ENCODE data around the gene CCNC. TPM values are rescaled to one million over a fixed set of nuclear protein-coding genes. Genes with fewer than 3 reads are reported as not detected.

The CCNC gene, protein sequence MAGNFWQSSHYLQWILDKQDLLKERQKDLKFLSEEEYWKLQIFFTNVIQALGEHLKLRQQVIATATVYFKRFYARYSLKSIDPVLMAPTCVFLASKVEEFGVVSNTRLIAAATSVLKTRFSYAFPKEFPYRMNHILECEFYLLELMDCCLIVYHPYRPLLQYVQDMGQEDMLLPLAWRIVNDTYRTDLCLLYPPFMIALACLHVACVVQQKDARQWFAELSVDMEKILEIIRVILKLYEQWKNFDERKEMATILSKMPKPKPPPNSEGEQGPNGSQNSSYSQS
- 28.2 to 37.1 TPM (median 35.6 TPM) in 5 replicates for total RNA-seq (2022; extraction: Qiagen RNA extraction; ENCODE audit: low read depth)

DNA sequence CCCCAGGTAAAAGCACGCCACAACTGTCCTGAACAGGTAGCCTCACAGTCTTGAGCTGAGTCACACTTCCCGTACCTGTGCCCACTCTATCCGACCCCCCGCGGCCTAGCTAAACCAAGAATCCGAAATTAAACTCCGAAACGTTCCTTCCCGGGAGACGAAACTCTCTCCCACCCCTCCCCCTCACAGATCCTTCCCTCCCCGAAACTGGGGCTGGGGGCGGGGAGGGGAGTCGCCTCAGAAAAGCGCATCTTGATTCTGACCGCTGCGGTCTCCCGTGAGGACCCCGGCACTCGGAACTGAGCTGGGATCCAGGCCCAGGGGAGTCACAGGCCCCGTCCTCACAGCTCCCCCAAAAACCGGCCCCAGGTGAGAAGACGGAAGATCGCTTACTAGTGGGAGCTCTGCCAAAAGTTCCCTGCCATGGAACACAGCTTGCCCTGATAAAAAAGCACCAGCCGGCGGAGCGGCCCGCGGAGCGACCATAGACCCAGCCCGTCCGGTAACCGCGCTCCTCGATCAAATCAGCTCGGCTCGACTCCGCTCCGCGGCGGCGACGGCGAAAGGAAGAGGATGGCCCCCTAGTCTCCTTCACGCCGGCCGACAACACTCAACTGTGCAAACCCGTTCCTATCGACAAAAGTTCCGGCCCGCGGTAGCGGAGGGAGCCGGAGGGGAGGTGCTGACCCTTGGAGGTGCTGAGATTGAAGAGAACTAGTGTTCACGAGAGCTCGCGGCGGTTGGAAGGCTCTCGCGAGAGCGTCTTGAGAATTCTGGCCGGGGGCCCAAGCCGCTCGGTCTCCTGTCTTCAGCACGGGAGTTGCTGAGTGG, at the start of gene CCNC:
Gene CCNC (minus strand): TSS at position 558 of the 831 bp plus-strand sequence. CDS start 133 bp downstream, at position 425.

DNA sequence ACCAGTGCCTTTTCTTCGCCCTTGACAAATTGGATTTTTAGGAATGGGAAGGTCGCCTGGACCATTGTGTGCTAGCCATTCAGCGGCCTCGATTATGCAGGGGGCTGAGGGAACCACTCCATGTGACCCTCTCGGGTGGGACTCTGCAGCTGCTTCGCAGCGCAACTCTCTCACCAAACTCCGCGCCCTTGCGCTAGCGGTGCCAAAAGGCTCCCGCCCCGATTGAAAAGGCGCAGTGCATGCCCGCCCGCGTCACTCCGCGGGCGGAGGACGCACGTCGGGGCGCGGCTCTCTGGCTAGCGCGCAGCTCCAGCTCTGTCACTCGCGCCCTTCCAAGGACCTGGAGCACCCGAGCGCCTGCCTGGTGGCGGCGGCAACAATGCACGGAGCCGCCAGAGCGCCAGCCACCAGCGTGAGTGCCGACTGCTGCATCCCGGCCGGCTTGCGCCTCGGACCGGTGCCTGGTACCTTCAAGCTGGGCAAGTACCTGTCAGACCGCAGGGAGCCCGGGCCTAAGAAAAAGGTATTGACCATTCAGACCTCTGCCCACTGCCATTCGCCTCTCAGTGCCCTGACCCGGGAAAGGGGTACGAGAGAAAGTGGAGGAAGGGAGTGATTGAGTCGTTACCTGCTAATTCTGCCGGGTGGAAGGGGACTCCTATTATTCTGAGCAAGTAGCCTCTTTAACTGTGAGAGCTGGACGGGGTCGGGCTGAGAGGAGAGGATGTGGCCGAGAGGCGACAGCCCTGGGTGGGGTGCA, 38.4 kb upstream of the CCNC start, which contains the start of gene PRDM13:
Gene PRDM13 (plus strand): TSS at position 178 of the 760 bp plus-strand sequence. CDS start 202 bp downstream, at position 380.

Other genes starting within 250 kb of the CCNC start
- 6.3 to 8.8 TPM (median 6.8 TPM) in 5 replicates for gene FAXC, start 219.0 kb downstream of the CCNC start, total RNA-seq (2022; extraction: Qiagen RNA extraction; ENCODE audit: low read depth)
- 9.8 to 12.4 TPM (median 10.9 TPM) in 5 replicates for gene COQ3, start 174.5 kb downstream of the CCNC start, total RNA-seq (2022; extraction: Qiagen RNA extraction; ENCODE audit: low read depth)
- gene PNISR, start 143.4 kb downstream of the CCNC start, total RNA-seq (2022; extraction: Qiagen RNA extraction; ENCODE audit: low read depth) = 25.0 to 32.0 TPM (median 29.7 TPM) in 5 replicates
- gene USP45, start 53.2 kb downstream of the CCNC start, total RNA-seq (2022; extraction: Qiagen RNA extraction; ENCODE audit: low read depth) = 4.2 to 6.7 TPM (median 5.7 TPM) in 5 replicates
- 0.83 to 1.2 TPM (median 0.93 TPM) in 5 replicates for gene PRDM13, start 38.2 kb upstream of the CCNC start, total RNA-seq (2022; extraction: Qiagen RNA extraction; ENCODE audit: low read depth)